Body of pancreas (tissue), 4 donors: ENCODE results near the gene GALE. TPM values are rescaled to one million over a fixed set of nuclear protein-coding genes. Genes with fewer than 3 reads are reported as not detected.
"Not testable (repeated sequence)": the region's sequence is repeated elsewhere in the genome, so short reads cannot be mapped to it uniquely, and the experiment has no call there.

ENCODE experiments used
- ATAC-seq: fragments of 150-250 bp; one replicate; pipeline ENCODE4 v1.9.1; 2016
- DNase-seq, 4 donors: peaks; one replicate each; pipeline ENCODE4 v3.0.0-alpha.2; 2019
- H3K27ac ChIP-seq, 4 donors: fragments of 200-600 bp; sonication (generic); 1 replicate in 3 of 4; 2 replicates in 1 of 4; pipeline versions ENCODE4 v1.5.1 to v1.6.1; 2016 to 2019; ENCODE audit warnings: mild to moderate bottlenecking in 1 of 4, mixed read lengths in 1 of 4, moderate library complexity in 1 of 4
- H3K27me3 ChIP-seq, 2 donors: fragments of 200-600 bp; sonication (generic); one replicate each; pipeline ENCODE4 v1.6.0; 2016; ENCODE audit warnings: mild to moderate bottlenecking in 1 of 2
- H3K36me3 ChIP-seq, 2 donors: fragments of 200-600 bp; sonication (generic); replicated peaks in 1 of 2; 2 replicates each; pipeline ENCODE4 v1.5.1; 2016; ENCODE audit warnings: low read depth in 2 of 2; ENCODE audit not compliant: insufficient read depth in 1 of 2
- H3K4me1 ChIP-seq: fragments of 200-600 bp; sonication (generic); one replicate; pipeline ENCODE4 v1.6.0; 2016
- H3K4me3 ChIP-seq, 2 donors: fragments of 200-600 bp; sonication (generic); 1 replicate in 1 of 2; 2 replicates in 1 of 2; pipeline ENCODE4 v1.5.1; 2016 to 2019
- H3K9me3 ChIP-seq, 3 donors: fragments of 200-600 bp; sonication (generic); 1 replicate in 2 of 3; 2 replicates in 1 of 3; pipeline ENCODE4 v1.5.1; 2016
- CTCF ChIP-seq, 7 experiments: fragments of 450-650 bp in 4 of 7; fragments of 200-600 bp in 3 of 7; sonication (generic) in 3 of 7; IDR thresholded peaks; one replicate each; pipeline ENCODE4 v1.5.1; 2016 to 2019; ENCODE audit warnings: antibody characterized with exemption in 7 of 7
- POLR2A ChIP-seq, 3 donors: fragments of 450-650 bp; IDR thresholded peaks; one replicate each; pipeline ENCODE4 v1.6.1; 2016; ENCODE audit warnings: antibody characterized with exemption in 3 of 3, mild to moderate bottlenecking in 2 of 3
- WGBS, 2 donors: methylation state at CpG; one replicate each; pipeline ENCODE4 v1.1.5; 2017; 5-methylcytosine and 5-hydroxymethylcytosine counted together
- intact Hi-C: fragments of 100-400 bp; cut with DNase I; formaldehyde crosslinking; loops from one replicate; pipeline ENCODE4 v1.15.1; 2023
- total RNA-seq, 2 donors: library from RNA; depleted of rRNA; stranded (reverse); fragments of >200 nt; gene quantifications; one replicate each; pipeline ENCODE4 v1.1.0, GENCODE V29; 2016

Gene GALE
- total RNA-seq: 10 to 100 TPM; 29.3 to 32.7 TPM

DNA sequence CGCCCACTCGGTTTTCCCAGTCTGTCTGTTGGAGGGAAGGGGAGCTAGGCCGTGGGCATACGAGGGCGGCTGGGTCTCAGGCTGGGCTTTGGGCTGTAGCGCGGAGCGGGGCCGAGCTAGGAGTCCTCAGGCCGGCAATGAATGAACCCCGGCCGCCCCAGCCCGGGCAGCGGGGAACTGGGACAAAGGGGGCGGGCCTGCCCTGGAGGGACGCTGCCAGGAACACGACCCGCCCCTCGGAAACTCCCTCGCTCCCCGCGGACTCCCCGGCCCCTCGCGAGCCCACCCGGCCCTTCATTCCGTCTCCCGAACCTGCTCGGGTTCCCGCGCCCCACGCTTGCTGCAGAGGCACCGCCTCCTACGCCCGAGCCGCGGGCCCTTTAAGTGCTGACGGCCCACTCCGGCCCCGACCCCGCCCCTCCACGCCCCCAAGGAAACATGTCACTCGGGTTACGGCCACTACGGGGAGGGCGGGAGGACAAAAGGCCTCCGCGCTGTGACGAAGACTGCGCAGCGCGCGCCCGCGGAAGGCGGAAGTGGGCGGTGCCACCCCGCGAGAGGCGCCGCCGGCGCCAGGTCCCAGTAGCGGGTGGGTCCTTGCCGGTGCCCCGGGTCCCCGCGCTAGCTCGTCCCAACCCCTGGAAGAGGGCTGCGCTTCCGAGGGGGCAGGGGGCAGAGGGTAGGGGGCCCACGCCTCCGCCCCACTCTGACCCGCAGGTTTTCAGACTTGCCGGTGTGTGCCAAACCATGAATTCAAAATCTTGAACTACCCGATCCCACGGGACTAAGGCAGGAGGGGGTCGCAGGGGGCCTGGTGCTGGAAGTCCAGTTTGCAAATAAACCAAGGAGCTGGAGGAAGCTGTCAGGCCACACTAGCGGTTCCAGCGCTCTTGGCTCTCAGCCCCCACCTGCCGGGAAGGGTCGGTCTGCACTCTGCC, at the start of gene GALE:
Gene GALE (minus strand): TSS at position 355 of the 938 bp plus-strand sequence. CDS start 1,747 bp downstream, outside the sequence.
- Histone ChIP-seq H3K27me3 (no peaks in the 10 kb centered on the region), H3K4me3 (peak within 1 kb of the TSS; percentile 76 to 99), H3K36me3 (no peaks in the 10 kb centered on the region), H3K27ac (peak within 1 kb of the TSS; percentile 94 to 97 (median 96)), H3K9me3 (no peaks in the 10 kb centered on the region), H3K4me1 (peaks cover 33% of the 10 kb centered on the region)
- intact Hi-C loops: no loop called here
- peak; percentile 97 to 98 (median 98) for DNase-seq
- 1 to 2% methylated on average over 13 to 82 of the region's 82 CpGs for WGBS, 2 donors
- peak; percentile 92 for ATAC-seq
- peak in 1 of 7 experiments; percentile 25 for TF ChIP-seq CTCF (IDR thresholded peaks at IDR 0.05)
- TF ChIP-seq POLR2A (IDR thresholded peaks at IDR 0.05): peak; percentile 77 to 83 (median 79)

DNA sequence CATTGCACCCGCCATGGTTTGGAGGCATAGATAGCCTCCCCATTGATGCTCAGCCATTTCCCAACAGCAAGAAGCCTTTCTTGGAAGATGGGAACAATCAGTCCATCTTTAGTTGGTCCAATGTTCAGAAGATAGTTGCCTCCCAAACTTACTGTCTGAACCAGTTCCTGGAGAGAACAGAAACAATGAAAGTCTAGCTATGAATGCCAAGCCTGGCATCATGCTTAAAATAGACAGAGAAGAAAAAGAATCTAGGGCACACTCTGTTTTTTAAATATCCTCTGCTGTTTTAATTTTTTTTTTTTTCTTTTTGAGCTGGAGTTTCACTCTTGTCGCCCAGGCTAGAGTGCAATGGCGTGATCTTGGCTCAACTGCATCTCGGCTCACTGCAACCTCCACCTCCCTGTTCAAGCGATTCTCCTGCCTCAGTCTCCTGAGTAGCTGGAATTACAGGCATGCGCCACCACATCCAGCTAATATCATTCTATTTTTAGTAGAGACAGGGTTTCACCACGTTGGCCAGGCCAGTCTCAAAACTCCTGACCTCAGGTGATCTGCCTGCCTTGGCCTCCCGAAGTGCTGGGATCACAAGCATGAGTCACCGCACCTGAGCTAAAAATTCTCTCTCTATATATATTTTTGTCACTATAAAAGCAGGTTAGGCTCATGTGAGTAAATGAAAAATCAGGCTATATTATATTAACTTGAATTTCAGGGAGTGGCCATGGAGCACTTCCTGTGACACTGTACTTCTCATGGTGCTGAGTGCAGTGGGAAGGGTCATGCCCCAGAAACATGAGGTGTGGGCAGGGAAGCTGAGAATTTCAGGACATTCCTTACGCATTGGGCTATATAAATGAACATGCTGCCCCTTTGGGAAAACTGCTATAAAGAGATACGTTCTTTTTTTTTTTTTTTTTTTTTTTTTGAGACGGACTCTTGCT, 48.4 kb upstream of the GALE start:
- H3K27me3 ChIP-seq: no peaks in the 10 kb centered on the region
- H3K36me3 ChIP-seq: peaks cover 0 to 2% of the 10 kb centered on the region in 2 donors
- TF ChIP-seq POLR2A (IDR thresholded peaks at IDR 0.05) (no peak), CTCF (IDR thresholded peaks at IDR 0.05) (no peak)
- H3K4me1 ChIP-seq: no peaks in the 10 kb centered on the region
- H3K4me3 ChIP-seq: no peak overlapping the region
- ATAC-seq (no peak), DNase-seq (no peak)
- no peaks in the 10 kb centered on the region for H3K9me3 ChIP-seq
- no peak overlapping the region for H3K27ac ChIP-seq
- WGBS, 2 donors: 91% methylated on average over 12 of the region's 12 CpGs
- intact Hi-C loops: no loop called here

- H3K36me3 ChIP-seq, H3K4me1 ChIP-seq, H3K27me3 ChIP-seq, ATAC-seq, DNase-seq, H3K9me3 ChIP-seq, intact Hi-C loops, H3K4me3 ChIP-seq, H3K27ac ChIP-seq: not testable (repeated sequence)
- 100% methylated on average over 2 of the region's 2 CpGs for WGBS, 2 donors
Measured at GRCh38 chr1:23847482-23848095, 47.0 kb upstream of the GALE start.

GRCh38 chr1:23845163-23845562, 44.6 kb upstream of the GALE start:
- no peak for DNase-seq
- ATAC-seq: no peak
- WGBS, 2 donors: 92 to 93% methylated on average over 2 of the region's 2 CpGs
- no peaks in the 10 kb centered on the region for H3K27me3 ChIP-seq
- peaks cover 0 to 2% of the 10 kb centered on the region in 2 donors for H3K36me3 ChIP-seq
- no peaks in the 10 kb centered on the region for H3K9me3 ChIP-seq
- TF ChIP-seq CTCF (IDR thresholded peaks at IDR 0.05) (no peak), POLR2A (IDR thresholded peaks at IDR 0.05) (no peak)
- no peak overlapping the region for H3K27ac ChIP-seq
- no peak overlapping the region for H3K4me3 ChIP-seq
- no peaks in the 10 kb centered on the region for H3K4me1 ChIP-seq
- intact Hi-C loops: no loop called here
